BE2C (cell line): Measurements from ENCODE around the gene KCNMA1.

ENCODE experiments used
- DNase-seq: peaks from one replicate; pipeline ENCODE4 v3.0.0-alpha.2; 2020
- H3K27me3 ChIP-seq: fragments of 250-450 bp; sonication (Bioruptor Pico); 2 replicates; pipeline ENCODE4 v1.5.1; 2020; ENCODE audit warnings: mild to moderate bottlenecking
- H3K36me3 ChIP-seq: fragments of 250-450 bp; sonication (Bioruptor Pico); 2 replicates; pipeline ENCODE4 v1.5.1; 2020; ENCODE audit warnings: mild to moderate bottlenecking
- H3K4me1 ChIP-seq: fragments of 250-450 bp; sonication (Bioruptor Pico); 2 replicates; pipeline ENCODE4 v1.5.1; 2020
- H3K4me3 ChIP-seq: 2 replicates; pipeline ENCODE4 v1.5.1; 2011; ENCODE audit warnings: low read depth, low read length
- H3K9me3 ChIP-seq: fragments of 250-450 bp; sonication (Bioruptor Pico); 2 replicates; pipeline ENCODE4 v1.5.1; 2020
- TF ChIP-seq, protein P1 (sequence below): IDR thresholded peaks from 2 replicates; pipeline ENCODE4 v1.5.1; 2012; ENCODE audit warnings: mild to moderate bottlenecking, low read depth, low read length

KCNMA1 gene

DNA sequence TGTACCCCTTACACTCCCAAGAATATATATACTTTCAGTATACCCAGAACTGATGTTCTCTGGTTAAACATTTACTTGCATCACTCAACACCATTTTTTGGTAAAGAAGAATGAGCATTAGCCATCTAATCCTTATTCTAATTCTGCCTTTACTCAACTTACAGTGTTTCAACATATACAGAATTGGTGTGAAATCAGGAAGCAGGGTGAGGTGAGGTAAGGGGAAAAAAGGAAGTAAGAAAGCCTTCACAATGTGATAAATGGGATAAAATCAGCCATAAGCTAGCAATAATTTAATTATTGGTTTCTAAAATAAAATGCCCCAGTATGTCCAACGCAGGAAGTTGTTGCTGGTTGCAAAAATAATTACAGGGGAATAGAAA lies 605.4 kb downstream of the KCNMA1 start:
- no peak for DNase-seq
- no peaks in the 10 kb centered on the region for H3K27me3 ChIP-seq
- TF ChIP-seq, protein P1, sequence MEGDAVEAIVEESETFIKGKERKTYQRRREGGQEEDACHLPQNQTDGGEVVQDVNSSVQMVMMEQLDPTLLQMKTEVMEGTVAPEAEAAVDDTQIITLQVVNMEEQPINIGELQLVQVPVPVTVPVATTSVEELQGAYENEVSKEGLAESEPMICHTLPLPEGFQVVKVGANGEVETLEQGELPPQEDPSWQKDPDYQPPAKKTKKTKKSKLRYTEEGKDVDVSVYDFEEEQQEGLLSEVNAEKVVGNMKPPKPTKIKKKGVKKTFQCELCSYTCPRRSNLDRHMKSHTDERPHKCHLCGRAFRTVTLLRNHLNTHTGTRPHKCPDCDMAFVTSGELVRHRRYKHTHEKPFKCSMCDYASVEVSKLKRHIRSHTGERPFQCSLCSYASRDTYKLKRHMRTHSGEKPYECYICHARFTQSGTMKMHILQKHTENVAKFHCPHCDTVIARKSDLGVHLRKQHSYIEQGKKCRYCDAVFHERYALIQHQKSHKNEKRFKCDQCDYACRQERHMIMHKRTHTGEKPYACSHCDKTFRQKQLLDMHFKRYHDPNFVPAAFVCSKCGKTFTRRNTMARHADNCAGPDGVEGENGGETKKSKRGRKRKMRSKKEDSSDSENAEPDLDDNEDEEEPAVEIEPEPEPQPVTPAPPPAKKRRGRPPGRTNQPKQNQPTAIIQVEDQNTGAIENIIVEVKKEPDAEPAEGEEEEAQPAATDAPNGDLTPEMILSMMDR = no peak
- no peaks in the 10 kb centered on the region for H3K9me3 ChIP-seq
- no peak overlapping the region for H3K4me3 ChIP-seq
- H3K4me1 ChIP-seq = peaks cover 32% of the 10 kb centered on the region
- H3K36me3 ChIP-seq = no peaks in the 10 kb centered on the region

DNA sequence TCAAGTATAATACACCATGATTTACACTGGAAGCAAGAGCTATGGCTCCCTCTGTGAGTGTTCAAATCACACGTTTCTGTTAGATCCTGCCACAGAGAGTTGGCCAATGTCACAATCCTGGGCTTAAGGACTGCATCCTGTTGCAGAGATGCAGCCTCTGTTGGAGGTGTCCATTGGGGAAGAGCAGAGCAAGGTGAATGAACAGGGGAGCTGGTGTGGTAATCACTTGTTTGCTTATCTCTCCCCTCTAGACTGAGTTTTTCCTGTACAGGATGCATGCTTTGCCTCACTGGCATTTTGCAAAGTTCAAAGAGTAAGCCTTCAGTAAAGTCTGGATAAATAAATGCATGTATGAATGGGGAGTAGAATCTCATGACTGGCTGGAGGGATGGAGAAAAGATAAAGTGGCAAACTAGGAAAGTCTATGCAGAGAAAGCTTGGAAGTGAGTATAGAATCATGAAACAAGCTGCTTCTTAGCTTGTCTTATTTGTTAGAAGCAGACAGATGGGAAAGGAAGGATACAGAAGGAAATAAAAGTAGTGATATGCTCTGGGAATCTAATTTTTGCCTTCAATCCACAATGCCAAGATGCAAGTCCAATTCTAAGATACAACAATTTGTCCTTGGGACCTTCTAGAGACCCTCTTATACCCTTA lies 605.9 kb downstream of the KCNMA1 start:
- H3K27me3 ChIP-seq = no peaks in the 10 kb centered on the region
- no peak overlapping the region for H3K4me3 ChIP-seq
- TF ChIP-seq, protein P1 = no peak
- no peak for DNase-seq
- H3K4me1 ChIP-seq = peaks cover 34% of the 10 kb centered on the region
- no peaks in the 10 kb centered on the region for H3K36me3 ChIP-seq
- H3K9me3 ChIP-seq = no peaks in the 10 kb centered on the region

DNA sequence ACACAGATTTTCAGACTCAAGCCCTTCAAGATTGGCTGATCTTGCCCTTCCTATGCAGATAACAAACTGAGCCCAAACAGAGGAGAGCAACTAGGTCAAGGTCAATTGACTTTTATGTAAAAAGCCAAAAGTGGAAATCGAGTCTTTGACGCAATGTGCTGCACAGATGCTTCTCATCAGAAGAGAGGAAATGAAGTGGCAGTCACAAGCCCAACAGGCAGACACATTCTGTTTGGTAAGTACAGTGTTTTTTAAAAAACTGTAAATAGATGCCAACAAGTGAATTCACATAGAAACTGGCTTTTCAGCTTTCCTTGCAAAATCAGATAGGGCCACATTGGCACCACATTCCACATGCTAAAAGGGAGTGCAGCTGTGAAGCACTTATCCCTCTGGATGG lies 606.6 kb downstream of the KCNMA1 start:
- no peak for DNase-seq
- TF ChIP-seq, protein P1 = no peak
- peaks cover 34% of the 10 kb centered on the region for H3K4me1 ChIP-seq
- H3K36me3 ChIP-seq = no peaks in the 10 kb centered on the region
- H3K27me3 ChIP-seq = no peaks in the 10 kb centered on the region
- H3K4me3 ChIP-seq = no peak overlapping the region
- no peaks in the 10 kb centered on the region for H3K9me3 ChIP-seq

DNA sequence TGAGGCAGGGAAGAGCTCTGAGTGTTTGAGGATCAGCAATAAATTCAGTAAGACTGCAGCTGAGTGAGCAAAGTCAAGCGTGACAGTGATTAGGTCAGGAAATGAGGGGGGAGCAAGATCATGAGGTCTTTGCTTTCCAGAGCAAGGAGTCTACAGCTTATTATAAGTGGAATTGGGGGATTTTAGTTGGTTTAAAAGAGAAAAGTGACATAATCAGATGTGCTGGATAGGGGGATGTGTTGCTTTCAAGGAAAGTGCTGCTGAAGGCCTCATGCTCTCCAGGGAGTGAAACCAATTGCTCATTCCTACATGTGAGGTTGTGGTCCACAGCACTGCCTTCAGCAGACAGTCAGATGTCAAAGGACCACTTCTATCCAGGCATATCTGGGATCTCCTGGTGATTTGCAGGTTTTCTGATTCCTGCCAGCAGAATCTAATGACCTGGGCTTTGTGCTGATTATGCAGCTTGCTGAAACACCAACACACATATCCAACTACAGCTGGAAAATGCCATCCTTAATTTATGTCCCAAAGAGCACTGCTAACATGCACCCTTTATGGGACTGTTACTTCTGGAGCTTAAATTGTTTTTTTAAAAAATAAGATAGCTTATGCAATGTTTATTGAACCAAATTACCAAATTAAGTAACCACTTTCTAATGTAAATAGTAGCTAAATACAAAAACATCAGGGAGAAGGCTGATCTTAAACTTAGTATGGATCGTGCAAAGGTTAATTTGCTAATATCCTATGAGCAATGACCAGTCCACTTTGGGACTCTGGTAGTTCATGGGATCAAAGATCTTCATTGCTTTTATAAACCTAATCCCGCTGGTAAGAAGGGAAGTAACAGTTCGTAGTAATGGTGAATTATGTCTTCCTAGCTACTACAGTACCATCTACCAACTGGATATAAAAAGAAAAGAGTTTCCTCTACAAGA lies 607.6 kb downstream of the KCNMA1 start:
- TF ChIP-seq, protein P1 = no peak
- H3K27me3 ChIP-seq = no peaks in the 10 kb centered on the region
- no peaks in the 10 kb centered on the region for H3K36me3 ChIP-seq
- peak; percentile 30 for DNase-seq
- no peaks in the 10 kb centered on the region for H3K9me3 ChIP-seq
- peaks cover 34% of the 10 kb centered on the region for H3K4me1 ChIP-seq
- H3K4me3 ChIP-seq = no peak overlapping the region

DNA sequence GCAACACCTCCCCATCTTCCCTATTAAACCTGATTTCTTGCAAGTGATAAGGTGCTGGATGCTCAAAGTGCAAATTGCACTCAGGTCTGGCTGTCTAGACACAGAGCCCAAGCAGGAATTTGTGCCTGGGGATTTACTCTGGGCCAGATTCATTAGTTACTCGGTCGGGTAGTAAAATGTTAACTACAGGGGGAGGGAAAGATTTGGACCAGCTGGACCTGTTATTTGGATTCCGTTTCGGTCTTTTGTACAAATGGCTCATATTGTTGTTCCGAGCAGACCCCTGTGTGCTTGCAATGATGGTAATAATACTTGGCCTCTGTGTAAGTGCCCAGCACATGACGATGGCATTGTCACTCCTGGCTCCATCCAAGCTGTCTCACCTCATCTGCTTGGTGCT lies 609.6 kb downstream of the KCNMA1 start:
- Histone ChIP-seq H3K27me3 (no peaks in the 10 kb centered on the region), H3K4me1 (peaks cover 34% of the 10 kb centered on the region), H3K9me3 (no peaks in the 10 kb centered on the region), H3K4me3 (no peak overlapping the region), H3K36me3 (no peaks in the 10 kb centered on the region)
- no peak for DNase-seq
- TF ChIP-seq, protein P1 = no peak

DNA sequence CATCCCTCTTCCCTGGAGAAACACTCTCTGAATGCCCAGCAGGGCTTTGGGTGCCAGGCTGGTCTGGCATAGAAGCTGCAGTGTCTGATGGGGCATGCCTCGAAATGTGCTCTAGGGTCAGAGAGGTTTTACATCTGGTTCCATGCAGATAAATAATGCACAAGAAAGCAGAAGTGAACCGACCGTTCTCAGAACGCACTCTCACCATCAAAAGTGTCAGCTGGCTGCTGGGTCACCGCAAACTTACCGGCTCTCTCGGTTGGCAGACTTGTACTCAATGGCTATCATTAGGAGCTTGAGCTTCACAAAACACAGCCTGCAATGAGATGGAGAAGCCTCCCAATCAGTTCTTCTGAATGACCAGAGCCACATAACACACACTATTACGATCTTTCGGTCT lies 610.0 kb downstream of the KCNMA1 start:
- DNase-seq = no peak
- Histone ChIP-seq H3K36me3 (no peaks in the 10 kb centered on the region), H3K9me3 (no peaks in the 10 kb centered on the region), H3K4me1 (peaks cover 32% of the 10 kb centered on the region), H3K4me3 (no peak overlapping the region), H3K27me3 (no peaks in the 10 kb centered on the region)
- TF ChIP-seq, protein P1 = no peak
